HEK293 (cell line): Measurements from ENCODE around the gene NEDD1.

Source experiments
- CTCF ChIA-PET: fragments of 350-600 bp; formaldehyde crosslinking; extraction: SDS; loops from one replicate; lab custom pipeline; 2021; ENCODE audit warnings: antibody characterized with exemption; lab: Yijun Ruan, JAX
- POLR2A ChIA-PET: fragments of 300-600 bp; formaldehyde crosslinking; extraction: SDS; loops from one replicate; lab custom pipeline; 2020; ENCODE audit warnings: antibody characterized with exemption, inconsistent platforms; lab: Yijun Ruan, JAX
- H3K27ac ChIP-seq: fragments of 200-500 bp; sonication (Bioruptor generic); 2 replicates; pipeline ENCODE4 v1.5.1; 2014; ENCODE audit warnings: low read depth, low read length, control low read depth, inconsistent platforms; ENCODE audit errors: extremely low read depth
- H3K36me3 ChIP-seq, 2 experiments: fragments of 200-500 bp in 1 of 2; sonication (Bioruptor generic) in 1 of 2; 1 replicate in 1 of 2; 2 replicates in 1 of 2; pipeline ENCODE4 v1.5.1; 2014 to 2017; ENCODE audit warnings: inconsistent platforms in 2 of 2, low read length in 2 of 2; ENCODE audit not compliant: control insufficient read depth in 2 of 2, insufficient read depth in 1 of 2
- H3K4me1 ChIP-seq: fragments of 200-500 bp; sonication (Bioruptor generic); 2 replicates; pipeline ENCODE4 v1.5.1; 2014; ENCODE audit warnings: mild to moderate bottlenecking, low read length, inconsistent platforms; ENCODE audit not compliant: control insufficient read depth, insufficient read depth
- H3K4me3 ChIP-seq: 2 replicates; pipeline ENCODE4 v1.5.1; 2011; ENCODE audit warnings: low read depth, mild to moderate bottlenecking, control low read depth, low read length, moderate library complexity
- H3K9me3 ChIP-seq: fragments of 200-500 bp; sonication (Bioruptor generic); 2 replicates; pipeline ENCODE4 v1.5.1; 2014; ENCODE audit warnings: low read depth, low read length, inconsistent platforms; ENCODE audit not compliant: control insufficient read depth, insufficient read depth
- KLF16 ChIP-seq: fragments of 450-650 bp; formaldehyde crosslinking; IDR thresholded peaks from 2 replicates; pipeline ENCODE4 v1.5.1; 2017; ENCODE audit warnings: missing biosample characterization, missing genetic modification characterization
- KLF17 ChIP-seq: fragments of 450-650 bp; formaldehyde crosslinking; IDR thresholded peaks from 2 replicates; pipeline ENCODE4 v1.5.1; 2016; ENCODE audit warnings: missing biosample characterization, missing genetic modification characterization
- PBX3 ChIP-seq: sonication (generic); formaldehyde crosslinking; IDR thresholded peaks from 2 replicates; pipeline ENCODE4 v1.8.1; 2022; ENCODE audit warnings: mild to moderate bottlenecking, moderate library complexity, missing genetic modification reagents
- SETDB1 ChIP-seq: IDR thresholded peaks from one replicate; pipeline ENCODE4 v1.6.1; 2017; ENCODE audit warnings: mild to moderate bottlenecking, low read length, moderate library complexity, mixed read lengths; ENCODE audit not compliant: insufficient read length
- TCF7L2 ChIP-seq: IDR thresholded peaks from 2 replicates; pipeline ENCODE4 v1.6.1; 2011; ENCODE audit warnings: low read depth, mild to moderate bottlenecking, inconsistent platforms, low read length, moderate library complexity, borderline replicate concordance
- TSHZ1 ChIP-seq: fragments of 450-650 bp; formaldehyde crosslinking; IDR thresholded peaks from 2 replicates; pipeline ENCODE4 v1.5.1; 2016; ENCODE audit warnings: missing biosample characterization, missing genetic modification characterization, borderline replicate concordance
- ZBTB44 ChIP-seq: fragments of 450-650 bp; IDR thresholded peaks from 2 replicates; pipeline ENCODE4 v1.5.1; 2018; ENCODE audit warnings: missing biosample characterization, mild to moderate bottlenecking, missing genetic modification characterization
- ZBTB48 ChIP-seq: fragments of 450-650 bp; formaldehyde crosslinking; IDR thresholded peaks from 2 replicates; pipeline ENCODE4 v1.5.1; 2016; ENCODE audit warnings: missing biosample characterization, missing genetic modification characterization
- ZFP41 ChIP-seq: fragments of 450-650 bp; formaldehyde crosslinking; IDR thresholded peaks from 2 replicates; pipeline ENCODE4 v1.5.1; 2016; ENCODE audit warnings: missing biosample characterization, missing genetic modification characterization, borderline replicate concordance
- ZNF133 ChIP-seq: fragments of 450-650 bp; formaldehyde crosslinking; IDR thresholded peaks from 2 replicates; pipeline ENCODE4 v1.5.1; 2016; ENCODE audit warnings: missing biosample characterization, missing genetic modification characterization
- ZNF146 ChIP-seq: fragments of 450-650 bp; formaldehyde crosslinking; IDR thresholded peaks from 2 replicates; pipeline ENCODE4 v1.5.1; 2016; ENCODE audit warnings: missing biosample characterization, missing genetic modification characterization
- ZNF155 ChIP-seq: fragments of 450-650 bp; formaldehyde crosslinking; IDR thresholded peaks from 2 replicates; pipeline ENCODE4 v1.5.1; 2016; ENCODE audit warnings: missing biosample characterization, missing genetic modification characterization
- ZNF2 ChIP-seq: fragments of 450-650 bp; formaldehyde crosslinking; IDR thresholded peaks from 2 replicates; pipeline ENCODE4 v1.5.1; 2016; ENCODE audit warnings: missing biosample characterization, missing genetic modification characterization
- ZNF24 ChIP-seq: fragments of 450-650 bp; formaldehyde crosslinking; IDR thresholded peaks from 2 replicates; pipeline ENCODE4 v1.5.1; 2016; ENCODE audit warnings: missing biosample characterization, missing genetic modification characterization
- ZNF324 ChIP-seq: fragments of 450-650 bp; formaldehyde crosslinking; IDR thresholded peaks from 2 replicates; pipeline ENCODE4 v1.5.1; 2016; ENCODE audit warnings: missing biosample characterization, missing genetic modification characterization
- ZNF37A ChIP-seq: fragments of 450-650 bp; IDR thresholded peaks from 2 replicates; pipeline ENCODE4 v1.5.1; 2018; ENCODE audit warnings: missing biosample characterization, missing genetic modification characterization
- ZNF404 ChIP-seq: fragments of 450-650 bp; formaldehyde crosslinking; IDR thresholded peaks from 2 replicates; pipeline ENCODE4 v1.5.1; 2017; ENCODE audit warnings: missing biosample characterization, missing genetic modification characterization
- ZNF416 ChIP-seq: fragments of 450-650 bp; formaldehyde crosslinking; IDR thresholded peaks from 2 replicates; pipeline ENCODE4 v1.5.1; 2016; ENCODE audit warnings: missing biosample characterization, missing genetic modification characterization
- ZNF549 ChIP-seq: fragments of 450-650 bp; IDR thresholded peaks from 2 replicates; pipeline ENCODE4 v1.5.1; 2018; ENCODE audit warnings: missing biosample characterization, missing genetic modification characterization, mild to moderate bottlenecking, inconsistent platforms, moderate library complexity
- ZNF555 ChIP-seq: fragments of 450-650 bp; formaldehyde crosslinking; conservative IDR thresholded peaks from 2 replicates; pipeline ENCODE4 v1.5.1; 2017; ENCODE audit warnings: missing biosample characterization, mild to moderate bottlenecking, missing genetic modification characterization, inconsistent platforms
- ZNF561 ChIP-seq: fragments of 450-650 bp; IDR thresholded peaks from 2 replicates; pipeline ENCODE4 v1.5.1; 2018; ENCODE audit warnings: missing biosample characterization, missing genetic modification characterization, borderline replicate concordance
- ZNF645 ChIP-seq: fragments of 450-650 bp; formaldehyde crosslinking; IDR thresholded peaks from 2 replicates; pipeline ENCODE4; 2016; ENCODE audit warnings: missing biosample characterization, missing genetic modification characterization
- ZNF658 ChIP-seq: fragments of 450-650 bp; formaldehyde crosslinking; IDR thresholded peaks from 2 replicates; pipeline ENCODE4; 2016; ENCODE audit warnings: missing biosample characterization, missing genetic modification characterization
- ZNF791 ChIP-seq: fragments of 450-650 bp; formaldehyde crosslinking; IDR thresholded peaks from 2 replicates; pipeline ENCODE4 v1.5.1; 2016; ENCODE audit warnings: missing biosample characterization, missing genetic modification characterization
- ZNF830 ChIP-seq: fragments of 450-650 bp; IDR thresholded peaks from 2 replicates; pipeline ENCODE4 v1.5.0; 2018; ENCODE audit warnings: missing biosample characterization, missing genetic modification characterization, low read depth, mild to moderate bottlenecking, moderate library complexity
- ZNF843 ChIP-seq: fragments of 450-650 bp; formaldehyde crosslinking; IDR thresholded peaks from 2 replicates; pipeline ENCODE4 v1.5.1; 2016; ENCODE audit warnings: missing biosample characterization, missing genetic modification characterization

Gene NEDD1

GRCh38 chr12:96919510-96920210 is 12.6 kb downstream of the NEDD1 start (continued):
- TF ChIP-seq PBX3 (CRISPR knock-in tag), result no peak
- TF ChIP-seq ZNF645 (tag by site-specific recombination), result no peak
- no peak for TF ChIP-seq ZNF561 (tag by site-specific recombination)
- no peak for TF ChIP-seq ZNF549
- no peak for TF ChIP-seq ZNF843 (tag by site-specific recombination)

GRCh38 chr12:96948782-96949181 is 41.7 kb downstream of the NEDD1 start:
- no peaks in the 10 kb centered on the region for H3K9me3 ChIP-seq
- POLR2A ChIA-PET, result no interaction called here
- H3K27ac ChIP-seq, result no peak overlapping the region
- no peak for TF ChIP-seq ZNF2 (tag by site-specific recombination)
- TF ChIP-seq ZNF416, result no peak
- TF ChIP-seq ZNF24 (tag by site-specific recombination), result no peak
- no peak for TF ChIP-seq SETDB1
- TF ChIP-seq ZNF146 (tag by site-specific recombination), result no peak
- no peak for TF ChIP-seq ZNF658 (tag by site-specific recombination)
- no peak for TF ChIP-seq ZNF404 (tag by site-specific recombination)
- CTCF ChIA-PET, result interaction anchor here (1.5 kb wide), 1 partner anchor 31 kb away, joined by 3 read pairs; no protein-coding TSS in a partner anchor
- no peak overlapping the region for H3K4me3 ChIP-seq
- H3K4me1 ChIP-seq, result no peaks in the 10 kb centered on the region
- H3K36me3 ChIP-seq, result peaks cover 31 to 36% of the 10 kb centered on the region in 2 experiments; a peak in 2 of 3 replicates

GRCh38 chr12:96979532-96979931 is 72.5 kb downstream of the NEDD1 start:
- Histone ChIP-seq H3K36me3 (no peaks in the 10 kb centered on the region), H3K4me1 (no peaks in the 10 kb centered on the region), H3K27ac (no peak overlapping the region), H3K4me3 (no peak overlapping the region), H3K9me3 (no peaks in the 10 kb centered on the region)
- CTCF ChIA-PET, result interaction anchor here (0.6 to 0.8 kb wide), 2 partner anchors 10 to 1373 kb away, joined by 3 to 4 read pairs; no protein-coding TSS in a partner anchor
- POLR2A ChIA-PET, result no interaction called here
- TF ChIP-seq KLF17 (tag by site-specific recombination) (no peak), ZNF37A (tag by site-specific recombination) (no peak), ZNF155 (no peak), ZNF133 (tag by site-specific recombination) (no peak), KLF16 (tag by site-specific recombination) (no peak), ZNF146 (tag by site-specific recombination) (no peak), ZFP41 (no peak), ZNF830 (tag by site-specific recombination) (no peak), TCF7L2 (no peak), TSHZ1 (no peak), ZNF549 (no peak), ZBTB44 (tag by site-specific recombination) (no peak), ZBTB48 (tag by site-specific recombination) (no peak), ZNF324 (no peak), ZNF555 (no peak), ZNF791 (tag by site-specific recombination) (no peak)
